ENCODE results near the gene KASH5.

KASH5 gene

GRCh38 chr19:49462492-49462891 lies 74.4 kb downstream of the KASH5 start:
- DNase-seq = no peak

GRCh38 chr19:49463960-49464740 lies 76.1 kb downstream of the KASH5 start:
- no peak for DNase-seq

GRCh38 chr19:49465371-49465770 lies 77.3 kb downstream of the KASH5 start:
- DNase-seq = no peak
